CD4-positive, alpha-beta T cell (primary cell): ENCODE measurements around the gene COL7A1. TPM values are rescaled to one million over a fixed set of nuclear protein-coding genes. Genes with fewer than 3 reads are reported as not detected.

Experiments used
- ATAC-seq: fragments of 200-7000 bp; cut with Tn5 transposase; one replicate; pipeline ENCODE4 v1.10.0; 2022; ENCODE audit warnings: mild to moderate bottlenecking; ENCODE audit not compliant: poor library complexity
- CTCF ChIA-PET: fragments of 350-600 bp; sonication (Branson Sonifier 250); formaldehyde crosslinking; loops from one replicate; lab custom pipeline; 2021; ENCODE audit warnings: antibody characterized with exemption, inconsistent platforms; lab: Charles Lee
- POLR2A ChIA-PET: fragments of 350-600 bp; sonication (Branson Sonifier 250); formaldehyde crosslinking; loops from one replicate; lab custom pipeline; 2021; ENCODE audit warnings: antibody characterized with exemption, inconsistent platforms; lab: Charles Lee
- DNase-seq, 14 experiments: peaks; one replicate each; pipeline ENCODE4 v3.0.0-alpha.2; 2013 to 2020; ENCODE audit warnings: mixed read lengths in 2 of 14
- H3K27ac ChIP-seq, 2 donors: one replicate each; pipeline versions ENCODE4 v1.5.1 to v1.7.0; 2013; ENCODE audit warnings: low read length in 2 of 2, low read depth in 1 of 2, mild to moderate bottlenecking in 1 of 2
- H3K27me3 ChIP-seq, 2 experiments: 1 replicate in 1 of 2; 2 replicates in 1 of 2; pipeline versions ENCODE4 v1.6.1 to v1.7.0; 2013; ENCODE audit warnings: low read length in 2 of 2, control low read depth in 1 of 2, mild to moderate bottlenecking in 1 of 2, moderate library complexity in 1 of 2; ENCODE audit not compliant: insufficient read depth in 2 of 2, control insufficient read depth in 1 of 2
- H3K36me3 ChIP-seq: one replicate; pipeline ENCODE4 v1.6.1; 2013; ENCODE audit warnings: low read length, control low read depth; ENCODE audit not compliant: insufficient read depth
- H3K4me1 ChIP-seq: one replicate; pipeline ENCODE4 v1.6.1; 2013; ENCODE audit warnings: low read length, control low read depth; ENCODE audit not compliant: insufficient read depth
- H3K4me3 ChIP-seq: one replicate; pipeline ENCODE4 v1.5.1; 2013; ENCODE audit warnings: mild to moderate bottlenecking, low read length, moderate library complexity
- H3K9me3 ChIP-seq, 2 experiments: 1 replicate in 1 of 2; 2 replicates in 1 of 2; pipeline versions ENCODE4 v1.6.1 to v1.7.0; 2013; ENCODE audit warnings: low read length in 2 of 2, mild to moderate bottlenecking in 2 of 2, control low read depth in 1 of 2, moderate library complexity in 1 of 2; ENCODE audit not compliant: control insufficient read depth in 1 of 2, insufficient read depth in 1 of 2
- H3K27ac Mint-ChIP-seq: one replicate; pipeline ENCODE4 v1.8.0; 2020; ENCODE audit warnings: mixed read lengths
- H3K27me3 Mint-ChIP-seq: one replicate; pipeline ENCODE4 v1.8.0; 2021; ENCODE audit warnings: mixed read lengths
- H3K36me3 Mint-ChIP-seq: one replicate; pipeline ENCODE4 v1.8.0; 2021; ENCODE audit warnings: low read depth, mixed read lengths
- H3K4me1 Mint-ChIP-seq: one replicate; pipeline ENCODE4 v1.8.0; 2021; ENCODE audit warnings: low read depth, mixed read lengths
- H3K4me3 Mint-ChIP-seq: one replicate; pipeline ENCODE4 v1.8.0; 2020; ENCODE audit warnings: mild to moderate bottlenecking, mixed read lengths
- H3K9me3 Mint-ChIP-seq: one replicate; pipeline ENCODE4 v1.8.0; 2020; ENCODE audit warnings: mixed read lengths
- CTCF ChIP-seq: fragments of 200-600 bp; IDR thresholded peaks from one replicate; pipeline ENCODE4 v1.8.0; 2022; ENCODE audit warnings: antibody characterized with exemption, mild to moderate bottlenecking
- intact Hi-C, 2 experiments: fragments of 100-400 bp; cut with DNase I in 1 of 2; cut with micrococcal nuclease in 1 of 2; formaldehyde crosslinking; loops; one replicate each; pipeline versions ENCODE4 v1.15.1 to v1.9.0; 2023 to 2025; cut with DNase I, micrococcal nuclease
- total RNA-seq, 174 experiments: library from RNA in 2 of 174; stranded (reverse) in 2 of 174; gene quantifications; one replicate each; pipeline ENCODE4 v1.2.3 and lab custom pipeline; 2021 to 2026

COL7A1 gene
- total RNA-seq, 2 experiments from 2014 or later, result 0.73 to 0.93 TPM

- CTCF ChIA-PET, result no interaction called here
- Mint-ChIP-seq H3K4me1 (peaks cover 10% of the 10 kb centered on the region), H3K4me3 (no peak overlapping the region), H3K9me3 (no peaks in the 10 kb centered on the region), H3K27me3 (no peaks in the 10 kb centered on the region), H3K36me3 (no peaks in the 10 kb centered on the region), H3K27ac (no peak overlapping the region)
- intact Hi-C loops, result no loop called here
- Histone ChIP-seq H3K27ac (no peak overlapping the region), H3K36me3 (no peaks in the 10 kb centered on the region), H3K9me3 (no peaks in the 10 kb centered on the region), H3K27me3 (no peaks in the 10 kb centered on the region), H3K4me3 (no peak overlapping the region), H3K4me1 (peaks cover 22% of the 10 kb centered on the region)
- no peak for TF ChIP-seq CTCF
- DNase-seq (no peak), ATAC-seq (no peak)
- POLR2A ChIA-PET, result no interaction called here
These were observed 32.6 kb downstream of the COL7A1 start for GRCh38 chr3:48562367-48563095.

GRCh38 chr3:48561045-48561736 lies 33.9 kb downstream of the COL7A1 start:
- Histone ChIP-seq H3K27me3 (no peaks in the 10 kb centered on the region), H3K27ac (no peak overlapping the region), H3K9me3 (no peaks in the 10 kb centered on the region), H3K36me3 (no peaks in the 10 kb centered on the region), H3K4me3 (no peak overlapping the region), H3K4me1 (peaks cover 32% of the 10 kb centered on the region)
- Mint-ChIP-seq H3K27ac (no peak overlapping the region), H3K9me3 (no peaks in the 10 kb centered on the region), H3K36me3 (no peaks in the 10 kb centered on the region), H3K27me3 (no peaks in the 10 kb centered on the region), H3K4me1 (peaks cover 16% of the 10 kb centered on the region), H3K4me3 (no peak overlapping the region)
- DNase-seq (peak in 2 of 14 experiments; percentile 43 to 52), ATAC-seq (no peak)
- intact Hi-C loops, result no loop called here
- ChIA-PET CTCF (no interaction called here), POLR2A (no interaction called here)
- no peak for TF ChIP-seq CTCF

- CTCF ChIA-PET, result no interaction called here
- TF ChIP-seq CTCF, result no peak
- peaks cover 38% of the 10 kb centered on the region for H3K4me1 ChIP-seq
- ATAC-seq, result no peak
- DNase-seq, result no peak
- peaks cover 17% of the 10 kb centered on the region for H3K4me1 Mint-ChIP-seq
- H3K4me3 ChIP-seq, result no peak overlapping the region
- no peak overlapping the region for H3K27ac ChIP-seq
- intact Hi-C loops, result no loop called here
- no peaks in the 10 kb centered on the region for H3K36me3 Mint-ChIP-seq
- no peak overlapping the region for H3K4me3 Mint-ChIP-seq
- no peaks in the 10 kb centered on the region for H3K27me3 ChIP-seq
- POLR2A ChIA-PET, result no interaction called here
- H3K27ac Mint-ChIP-seq, result no peak overlapping the region
- H3K36me3 ChIP-seq, result no peaks in the 10 kb centered on the region
- H3K27me3 Mint-ChIP-seq, result no peaks in the 10 kb centered on the region
- H3K9me3 ChIP-seq, result no peaks in the 10 kb centered on the region
- H3K9me3 Mint-ChIP-seq, result no peaks in the 10 kb centered on the region
These were observed 34.5 kb downstream of the COL7A1 start for GRCh38 chr3:48560648-48561018.
